Endothelial cell of hepatic sinusoid (primary cell): ENCODE data around the gene MS4A13.
"Not testable (repeated sequence)": the region's sequence is repeated elsewhere in the genome, so short reads cannot be mapped to it uniquely, and the experiment has no call there.

Experiments used
- in situ Hi-C: cut with HindIII; loops from 2 replicates; pipeline ENCODE4 v1.10.0; 2017; ENCODE audit warnings: low sequenced_read_pairs

MS4A13 gene

GRCh38 chr11:60515144-60515855, at the start of gene MS4A13:
MS4A13 (plus strand) TSS chr11:60515392; CDS start chr11:60518084, 2,692 bp downstream.
- in situ Hi-C loops: no loop called here

GRCh38 chr11:60468829-60469228, 46.4 kb upstream of the MS4A13 start:
- in situ Hi-C loops: no loop called here

GRCh38 chr11:60469723-60470122, 45.5 kb upstream of the MS4A13 start:
- in situ Hi-C loops: no loop called here

- in situ Hi-C loops: no loop called here
Observed at GRCh38 chr11:60477035-60477445, 38.2 kb upstream of the MS4A13 start.

- in situ Hi-C loops: no loop called here
Observed at GRCh38 chr11:60482361-60482760, 32.8 kb upstream of the MS4A13 start.

GRCh38 chr11:60485987-60486386, 29.2 kb upstream of the MS4A13 start:
- in situ Hi-C loops: no loop called here

- in situ Hi-C loops: no loop called here
Observed at GRCh38 chr11:60492488-60493009, 22.6 kb upstream of the MS4A13 start, which contains the start of gene MS4A12. MS4A12 (plus strand) TSS chr11:60492778; CDS start chr11:60497319, 4,541 bp downstream.

GRCh38 chr11:60493454-60493853, 21.7 kb upstream of the MS4A13 start:
- in situ Hi-C loops: no loop called here

GRCh38 chr11:60498399-60498798, 16.8 kb upstream of the MS4A13 start:
- in situ Hi-C loops: no loop called here

- in situ Hi-C loops: no loop called here
Observed at GRCh38 chr11:60498853-60499252, 16.3 kb upstream of the MS4A13 start.

GRCh38 chr11:60500276-60500910, 14.8 kb upstream of the MS4A13 start:
- in situ Hi-C loops: no loop called here

GRCh38 chr11:60502221-60502775, 12.9 kb upstream of the MS4A13 start:
- in situ Hi-C loops: no loop called here

- in situ Hi-C loops: no loop called here
Observed at GRCh38 chr11:60504219-60504905, 10.8 kb upstream of the MS4A13 start.

GRCh38 chr11:60509609-60510008, 5.6 kb upstream of the MS4A13 start:
- in situ Hi-C loops: loop anchor here (5.0 kb wide), 1 partner anchor 82 kb away; the partner anchor contains the start of gene MS4A5

- in situ Hi-C loops: not testable (repeated sequence)
Observed at GRCh38 chr11:60510209-60510608, 5.0 kb upstream of the MS4A13 start.

- in situ Hi-C loops: no loop called here
Observed at GRCh38 chr11:60511393-60511792, 3.8 kb upstream of the MS4A13 start.

GRCh38 chr11:60512651-60513225, 2.5 kb upstream of the MS4A13 start:
- in situ Hi-C loops: no loop called here

GRCh38 chr11:60513496-60514460, 1.4 kb upstream of the MS4A13 start:
- in situ Hi-C loops: no loop called here

- in situ Hi-C loops: no loop called here
Observed at GRCh38 chr11:60528465-60528864, 13.3 kb downstream of the MS4A13 start.

GRCh38 chr11:60528934-60529333, 13.7 kb downstream of the MS4A13 start:
- in situ Hi-C loops: no loop called here
